Liver (tissue), 9 donors: Measurements from ENCODE around the gene TRIM33. TPM values are rescaled to one million over a fixed set of nuclear protein-coding genes. Genes with fewer than 3 reads are reported as not detected.

Source experiments
- DNase-seq: peaks from one replicate; pipeline ENCODE4 v3.0.0-alpha.2; 2017; ENCODE audit warnings: low spot score
- H3K27ac ChIP-seq, 2 donors: one replicate each; pipeline ENCODE4 v1.7.0; 2013; ENCODE audit warnings: inconsistent platforms in 2 of 2, low read length in 2 of 2, control low read depth in 1 of 2, low read depth in 1 of 2, mild to moderate bottlenecking in 1 of 2
- H3K27me3 ChIP-seq, 4 donors: one replicate each; pipeline versions ENCODE4 v1.6.1 to v1.7.0; 2013; ENCODE audit warnings: low read length in 3 of 4, inconsistent platforms in 1 of 4, mild to moderate bottlenecking in 1 of 4, moderate library complexity in 1 of 4; ENCODE audit not compliant: control insufficient read depth in 4 of 4, insufficient read depth in 4 of 4
- H3K36me3 ChIP-seq, 4 donors: one replicate each; pipeline versions ENCODE4 v1.6.1 to v1.7.0; 2013; ENCODE audit warnings: low read length in 3 of 4, mild to moderate bottlenecking in 3 of 4, low read depth in 1 of 4, moderate library complexity in 1 of 4; ENCODE audit not compliant: control insufficient read depth in 4 of 4, insufficient read depth in 3 of 4
- H3K4me1 ChIP-seq, 4 donors: one replicate each; pipeline versions ENCODE4 v1.6.1 to v1.7.0; 2013; ENCODE audit warnings: low read length in 3 of 4, mild to moderate bottlenecking in 3 of 4, moderate library complexity in 1 of 4; ENCODE audit not compliant: control insufficient read depth in 4 of 4, insufficient read depth in 4 of 4
- H3K4me3 ChIP-seq, 3 donors: one replicate each; pipeline versions ENCODE4 v1.6.1 to v1.7.0; 2013; ENCODE audit warnings: low read length in 3 of 3, control low read depth in 1 of 3, low read depth in 1 of 3, mild to moderate bottlenecking in 1 of 3
- H3K9ac ChIP-seq, 2 donors: one replicate each; pipeline ENCODE4 v1.7.0; 2013; ENCODE audit warnings: low read length in 2 of 2, mild to moderate bottlenecking in 2 of 2, moderate library complexity in 2 of 2, control low read depth in 1 of 2, low read depth in 1 of 2
- H3K9me3 ChIP-seq, 4 donors: one replicate each; pipeline versions ENCODE4 v1.6.1 to v1.7.0; 2013; ENCODE audit warnings: low read length in 3 of 4; ENCODE audit not compliant: control insufficient read depth in 4 of 4
- ATF3 ChIP-seq: IDR thresholded peaks from 2 replicates; pipeline ENCODE4 v1.6.1; 2016; ENCODE audit warnings: antibody characterized with exemption
- CTCF ChIP-seq: fragments of 150-350 bp; IDR thresholded peaks from 2 replicates; pipeline ENCODE4 v1.5.1; 2017; ENCODE audit warnings: improper control_type of control experiment, low read depth, low read length; ENCODE audit not compliant: missing input control
- EGR1 ChIP-seq, 2 donors: IDR thresholded peaks; 2 replicates each; pipeline ENCODE4 v1.6.1; 2016 to 2018; ENCODE audit warnings: antibody characterized with exemption in 2 of 2, low read depth in 2 of 2
- FOXA1 ChIP-seq: IDR thresholded peaks from 2 replicates; pipeline ENCODE4 v1.6.1; 2016; ENCODE audit warnings: antibody characterized with exemption
- FOXA2 ChIP-seq: IDR thresholded peaks from 2 replicates; pipeline ENCODE4 v1.6.1; 2016; ENCODE audit warnings: antibody characterized with exemption
- GABPA ChIP-seq, 2 donors: IDR thresholded peaks in 1 of 2; conservative IDR thresholded peaks in 1 of 2; 2 replicates each; pipeline ENCODE4 v1.6.1; 2016; ENCODE audit warnings: antibody characterized with exemption in 2 of 2, mild to moderate bottlenecking in 1 of 2, moderate library complexity in 1 of 2
- HNF4A ChIP-seq, 2 donors: conservative IDR thresholded peaks; 2 replicates each; pipeline ENCODE4 v1.6.1; 2016; ENCODE audit warnings: antibody characterized with exemption in 2 of 2, mild to moderate bottlenecking in 2 of 2
- HNF4G ChIP-seq: IDR thresholded peaks from 2 replicates; pipeline ENCODE4 v1.6.1; 2016; ENCODE audit warnings: antibody characterized with exemption
- JUND ChIP-seq, 2 donors: IDR thresholded peaks; 2 replicates each; pipeline ENCODE4 v1.6.1; 2016; ENCODE audit warnings: antibody characterized with exemption in 2 of 2
- MAX ChIP-seq: IDR thresholded peaks from 2 replicates; pipeline ENCODE4 v1.6.1; 2016; ENCODE audit warnings: antibody characterized with exemption
- NR2F2 ChIP-seq: IDR thresholded peaks from 2 replicates; pipeline ENCODE4 v1.6.1; 2016; ENCODE audit warnings: antibody characterized with exemption
- RAD21 ChIP-seq, 2 donors: IDR thresholded peaks; 2 replicates each; pipeline ENCODE4 v1.6.1; 2016; ENCODE audit warnings: antibody characterized with exemption in 2 of 2, mild to moderate bottlenecking in 2 of 2
- REST ChIP-seq: IDR thresholded peaks from 2 replicates; pipeline ENCODE4 v1.6.1; 2016; ENCODE audit warnings: antibody characterized with exemption, mild to moderate bottlenecking
- RXRA ChIP-seq, 2 donors: IDR thresholded peaks; 2 replicates each; pipeline ENCODE4 v1.6.1; 2017 to 2018; ENCODE audit warnings: antibody characterized with exemption in 2 of 2, mild to moderate bottlenecking in 1 of 2
- SP1 ChIP-seq: IDR thresholded peaks from 2 replicates; pipeline ENCODE4 v1.6.1; 2018; ENCODE audit warnings: antibody characterized with exemption, mild to moderate bottlenecking
- TAF1 ChIP-seq: conservative IDR thresholded peaks from 2 replicates; pipeline ENCODE4 v1.6.1; 2016; ENCODE audit warnings: antibody characterized with exemption, mild to moderate bottlenecking
- YY1 ChIP-seq: IDR thresholded peaks from 2 replicates; pipeline ENCODE4 v1.6.1; 2016; ENCODE audit warnings: antibody characterized with exemption, mild to moderate bottlenecking
- ZBTB33 ChIP-seq: IDR thresholded peaks from 2 replicates; pipeline ENCODE4 v1.6.1; 2016; ENCODE audit warnings: antibody characterized with exemption
- WGBS: extraction: QIAGEN DNeasy Blood & Tissue Kit; methylation state at CpG from one replicate; pipeline ENCODE4 v1.1.7; 2013; 5-methylcytosine and 5-hydroxymethylcytosine counted together
- polyA plus RNA-seq, 2 donors: library from polyadenylated mRNA; stranded (reverse) in 1 of 2; unstranded in 1 of 2; fragments of 200-250 nt in 1 of 2; fragments of >200 nt in 1 of 2; fragmentation: Nextera tagmentation in 1 of 2; extraction: Ambion mirVana in 1 of 2; gene quantifications; one replicate each; pipeline versions ENCODE4 v1.2.1 to v1.2.3, GENCODE V29; 2013 to 2015
- total RNA-seq, 2 donors: library from RNA; depleted of rRNA; stranded (reverse); fragments of >200 nt; gene quantifications; one replicate each; pipeline ENCODE4 v1.2.3, GENCODE V29; 2014
- donor health status: healthy.
- donor health status: healthy.
- donor health status: healthy.
- donor health status: healthy.
- donor health status: healthy.

Gene TRIM33
- total and polyA plus RNA-seq, 4 donors, result 4.5 to 30.5 (median 16.6) TPM

- 73% methylated on average over 1 of the region's 1 CpG for WGBS
- no peak overlapping the region for H3K4me3 ChIP-seq
- no peak overlapping the region for H3K9ac ChIP-seq
- no peaks in the 10 kb centered on the region for H3K27me3 ChIP-seq
- DNase-seq, result no peak
- H3K27ac ChIP-seq, result no peak overlapping the region
- H3K9me3 ChIP-seq, result no peaks in the 10 kb centered on the region
- TF ChIP-seq ATF3, result no peak
- TF ChIP-seq MAX, result no peak
- TF ChIP-seq YY1, result no peak
- H3K36me3 ChIP-seq, result no peaks in the 10 kb centered on the region
- no peaks in the 10 kb centered on the region for H3K4me1 ChIP-seq
These were observed 24.4 kb upstream of the TRIM33 start for GRCh38 chr1:114535401-114535800.

GRCh38 chr1:114531094-114531493 lies 20.1 kb upstream of the TRIM33 start:
- H3K4me1 ChIP-seq, result no peaks in the 10 kb centered on the region
- no peaks in the 10 kb centered on the region for H3K9me3 ChIP-seq
- no peak overlapping the region for H3K9ac ChIP-seq
- no peaks in the 10 kb centered on the region for H3K27me3 ChIP-seq
- no peak for TF ChIP-seq REST
- TF ChIP-seq CTCF, result no peak
- TF ChIP-seq RXRA (IDR thresholded peaks at IDR 0.05), result no peak
- no peak for TF ChIP-seq EGR1 (IDR thresholded peaks at IDR 0.05; ENCODE audit: low read depth in 2 of 2)
- no peak for TF ChIP-seq FOXA2
- no peak for TF ChIP-seq MAX
- no peak for TF ChIP-seq YY1
- no peak for TF ChIP-seq JUND (IDR thresholded peaks at IDR 0.05)
- no peak for TF ChIP-seq FOXA1
- TF ChIP-seq TAF1, result no peak
- no peak for TF ChIP-seq NR2F2
- no peak for TF ChIP-seq HNF4G
- no peak for TF ChIP-seq HNF4A (conservative IDR thresholded peaks at IDR 0.05)
- no peak for TF ChIP-seq ATF3
- TF ChIP-seq RAD21 (IDR thresholded peaks at IDR 0.05), result no peak
- no peak for TF ChIP-seq GABPA (IDR thresholded peaks at IDR 0.05 in 1 of 2, conservative IDR thresholded peaks at IDR 0.05 in 1 of 2)
- no peak for TF ChIP-seq SP1
- TF ChIP-seq ZBTB33, result no peak
- DNase-seq, result no peak
- no peaks in the 10 kb centered on the region for H3K36me3 ChIP-seq
- no peak overlapping the region for H3K27ac ChIP-seq
- no peak overlapping the region for H3K4me3 ChIP-seq
- WGBS, result 44% methylated on average over 1 of the region's 1 CpG
